ENCODE results near the gene HYAL1.

The HYAL1 gene

GRCh38 chr3:50250514-50250913 lies 52.9 kb downstream of the HYAL1 start:
- Histone ChIP-seq H3K27ac (peak overlapping the region in 1 of 2 donors; percentile 91), H3K4me3 (no peak overlapping the region)
- DNase-seq (ENCODE audit: low spot score), result no peak
- TF ChIP-seq CTCF (IDR thresholded peaks at IDR 0.05), result no peak
